ENCODE measurements around the gene RAP2A.

Gene RAP2A

GRCh38 chr13:97413694-97414093 is 20.3 kb upstream of the RAP2A start:
- no peaks in the 10 kb centered on the region for H3F3A ChIP-seq (ENCODE audit: insufficient read depth)
- H3K27ac ChIP-seq (ENCODE audit: low read depth, low read length), result no peak overlapping the region
- H4K20me1 ChIP-seq (ENCODE audit: low read depth, low read length), result no peaks in the 10 kb centered on the region
- H3K4me3 ChIP-seq (ENCODE audit: insufficient read depth, low read length, poor library complexity, severe bottlenecking), result no peak overlapping the region
- no peak overlapping the region for H2AFZ ChIP-seq (ENCODE audit: low read depth, low read length, severe bottlenecking)
- no peak overlapping the region for H3K4me2 ChIP-seq (ENCODE audit: low read depth, low read length, poor library complexity, severe bottlenecking)
- H3K36me3 ChIP-seq (ENCODE audit: low read length), result no peaks in the 10 kb centered on the region
- 0 out of 2 replicates have a peak, but pooled peaks cover 5% of the 10 kb centered on the region for H3K9me3 ChIP-seq (ENCODE audit: insufficient read depth, low read length)
- H3K27me3 ChIP-seq (ENCODE audit: low read length), result no peaks in the 10 kb centered on the region
- no peaks in the 10 kb centered on the region for H3K9me2 ChIP-seq (replicated peaks; ENCODE audit: insufficient read depth, low read length)
- no peaks in the 10 kb centered on the region for H3K79me2 ChIP-seq (ENCODE audit: insufficient read depth, low read length)
- H3K9ac ChIP-seq (ENCODE audit: low read length), result no peak overlapping the region
- no peak for TF ChIP-seq EZH2phosphoT487 (conservative IDR thresholded peaks at IDR 0.05; ENCODE audit: low read length)
- TF ChIP-seq, protein P1, sequence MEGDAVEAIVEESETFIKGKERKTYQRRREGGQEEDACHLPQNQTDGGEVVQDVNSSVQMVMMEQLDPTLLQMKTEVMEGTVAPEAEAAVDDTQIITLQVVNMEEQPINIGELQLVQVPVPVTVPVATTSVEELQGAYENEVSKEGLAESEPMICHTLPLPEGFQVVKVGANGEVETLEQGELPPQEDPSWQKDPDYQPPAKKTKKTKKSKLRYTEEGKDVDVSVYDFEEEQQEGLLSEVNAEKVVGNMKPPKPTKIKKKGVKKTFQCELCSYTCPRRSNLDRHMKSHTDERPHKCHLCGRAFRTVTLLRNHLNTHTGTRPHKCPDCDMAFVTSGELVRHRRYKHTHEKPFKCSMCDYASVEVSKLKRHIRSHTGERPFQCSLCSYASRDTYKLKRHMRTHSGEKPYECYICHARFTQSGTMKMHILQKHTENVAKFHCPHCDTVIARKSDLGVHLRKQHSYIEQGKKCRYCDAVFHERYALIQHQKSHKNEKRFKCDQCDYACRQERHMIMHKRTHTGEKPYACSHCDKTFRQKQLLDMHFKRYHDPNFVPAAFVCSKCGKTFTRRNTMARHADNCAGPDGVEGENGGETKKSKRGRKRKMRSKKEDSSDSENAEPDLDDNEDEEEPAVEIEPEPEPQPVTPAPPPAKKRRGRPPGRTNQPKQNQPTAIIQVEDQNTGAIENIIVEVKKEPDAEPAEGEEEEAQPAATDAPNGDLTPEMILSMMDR (IDR thresholded peaks at IDR 0.05; ENCODE audit: insufficient read depth, low read length, poor library complexity, severe bottlenecking), result no peak

DNA sequence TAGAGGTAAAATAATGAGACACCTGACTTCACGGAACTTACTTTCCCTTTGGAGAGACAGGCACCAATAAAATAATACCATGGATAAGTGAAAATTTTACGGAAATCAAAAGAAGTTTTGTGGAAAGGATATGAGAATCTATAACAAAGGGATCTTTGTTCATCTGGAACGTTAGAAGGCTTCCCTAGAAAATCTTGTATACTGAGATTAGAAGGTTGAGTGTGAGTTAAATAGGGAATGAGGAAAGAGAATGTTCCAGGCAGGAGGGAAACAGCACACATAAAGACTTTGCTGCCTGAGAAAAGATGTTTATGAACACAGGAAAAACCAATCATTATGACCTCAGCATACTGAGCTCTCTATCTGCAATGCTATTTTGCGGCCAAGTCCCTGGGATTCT is 19.6 kb upstream of the RAP2A start:
- no peaks in the 10 kb centered on the region for H4K20me1 ChIP-seq (ENCODE audit: low read depth, low read length)
- no peaks in the 10 kb centered on the region for H3K27me3 ChIP-seq (ENCODE audit: low read length)
- no peaks in the 10 kb centered on the region for H3F3A ChIP-seq (ENCODE audit: insufficient read depth)
- no peak overlapping the region for H3K27ac ChIP-seq (ENCODE audit: low read depth, low read length)
- H3K4me3 ChIP-seq (ENCODE audit: insufficient read depth, low read length, poor library complexity, severe bottlenecking), result no peak overlapping the region
- H3K79me2 ChIP-seq (ENCODE audit: insufficient read depth, low read length), result no peaks in the 10 kb centered on the region
- 0 out of 2 replicates have a peak, but pooled peaks cover 5% of the 10 kb centered on the region for H3K9me3 ChIP-seq (ENCODE audit: insufficient read depth, low read length)
- no peak overlapping the region for H3K4me2 ChIP-seq (ENCODE audit: low read depth, low read length, poor library complexity, severe bottlenecking)
- TF ChIP-seq, protein P1 (IDR thresholded peaks at IDR 0.05; ENCODE audit: insufficient read depth, low read length, poor library complexity, severe bottlenecking), result no peak
- no peak for TF ChIP-seq EZH2phosphoT487 (conservative IDR thresholded peaks at IDR 0.05; ENCODE audit: low read length)
- no peak overlapping the region for H2AFZ ChIP-seq (ENCODE audit: low read depth, low read length, severe bottlenecking)
- no peak overlapping the region for H3K9ac ChIP-seq (ENCODE audit: low read length)
- H3K36me3 ChIP-seq (ENCODE audit: low read length), result no peaks in the 10 kb centered on the region
- no peaks in the 10 kb centered on the region for H3K9me2 ChIP-seq (replicated peaks; ENCODE audit: insufficient read depth, low read length)

DNA sequence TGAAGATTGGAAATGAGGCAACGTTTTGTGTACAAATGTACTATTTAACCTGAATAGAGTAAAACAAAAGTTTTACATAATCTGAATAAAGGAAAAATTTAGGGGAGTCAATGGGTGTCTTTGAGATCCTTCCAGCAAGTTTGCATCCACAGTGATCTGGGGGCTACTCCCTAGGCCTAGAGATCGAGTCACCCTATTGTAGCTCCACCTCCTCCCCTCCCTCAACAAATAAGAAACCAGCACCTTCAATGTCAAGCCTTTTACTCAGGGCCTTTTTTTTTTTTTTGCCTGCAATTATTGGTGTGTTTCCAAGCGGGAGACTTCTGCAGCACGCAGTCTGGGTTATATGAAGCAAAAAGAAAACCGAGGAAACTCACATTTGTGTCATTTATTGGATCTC is 16.3 kb upstream of the RAP2A start:
- Histone ChIP-seq H2AFZ (ENCODE audit: low read depth, low read length, severe bottlenecking) (no peak overlapping the region), H3K4me2 (ENCODE audit: low read depth, low read length, poor library complexity, severe bottlenecking) (no peak overlapping the region), H3K9ac (ENCODE audit: low read length) (no peak overlapping the region), H3K9me3 (ENCODE audit: insufficient read depth, low read length) (no peaks in the 10 kb centered on the region), H4K20me1 (ENCODE audit: low read depth, low read length) (no peaks in the 10 kb centered on the region), H3K79me2 (ENCODE audit: insufficient read depth, low read length) (no peaks in the 10 kb centered on the region), H3K27me3 (ENCODE audit: low read length) (no peaks in the 10 kb centered on the region; the same call in 1 of the 2 replicates), H3K27ac (ENCODE audit: low read depth, low read length) (no peak overlapping the region), H3F3A (ENCODE audit: insufficient read depth) (no peaks in the 10 kb centered on the region), H3K4me3 (ENCODE audit: insufficient read depth, low read length, poor library complexity, severe bottlenecking) (no peak overlapping the region), H3K36me3 (ENCODE audit: low read length) (no peaks in the 10 kb centered on the region), H3K9me2 (replicated peaks; ENCODE audit: insufficient read depth, low read length) (no peaks in the 10 kb centered on the region)
- TF ChIP-seq, protein P1 (IDR thresholded peaks at IDR 0.05; ENCODE audit: insufficient read depth, low read length, poor library complexity, severe bottlenecking), result no peak
- no peak for TF ChIP-seq EZH2phosphoT487 (conservative IDR thresholded peaks at IDR 0.05; ENCODE audit: low read length)

Measured in SU-DHL-6 (cell line).